Mesendoderm (in vitro differentiated cells): ENCODE data around the gene SLC6A1.

Experiments
- DNase-seq: peaks from one replicate; pipeline ENCODE4 v3.0.0; 2013
- H2AK5ac ChIP-seq: 2 replicates; pipeline ENCODE4 v1.6.1; 2013; ENCODE audit warnings: low read length, inconsistent platforms
- H2BK120ac ChIP-seq: 2 replicates; pipeline ENCODE4 v1.6.1; 2013; ENCODE audit warnings: low read depth, mild to moderate bottlenecking, low read length, moderate library complexity, mixed read lengths
- H2BK15ac ChIP-seq: replicated peaks from 2 replicates; pipeline ENCODE4 v1.6.1; 2013; ENCODE audit warnings: low read depth, mild to moderate bottlenecking, moderate library complexity
- H2BK5ac ChIP-seq: 2 replicates; pipeline ENCODE4 v1.6.1; 2013; ENCODE audit warnings: low read length, inconsistent platforms
- H3K18ac ChIP-seq: 2 replicates; pipeline ENCODE4 v1.6.1; 2013; ENCODE audit warnings: mild to moderate bottlenecking, low read length, mixed read lengths
- H3K23ac ChIP-seq: one replicate; pipeline ENCODE4 v1.6.1; 2013; ENCODE audit warnings: low read length
- H3K27ac ChIP-seq: 2 replicates; pipeline ENCODE4 v1.5.1; 2013; ENCODE audit warnings: low read depth, mild to moderate bottlenecking, inconsistent platforms, low read length, moderate library complexity
- H3K27me3 ChIP-seq: 2 replicates; pipeline ENCODE4 v1.6.1; 2013; ENCODE audit warnings: low read length, control low read depth, mild to moderate bottlenecking, inconsistent platforms; ENCODE audit not compliant: insufficient read depth, poor library complexity
- H3K36me3 ChIP-seq: 2 replicates; pipeline ENCODE4 v1.6.1; 2013; ENCODE audit warnings: low read length, inconsistent platforms; ENCODE audit not compliant: control insufficient read depth, insufficient read depth
- H3K4ac ChIP-seq: one replicate; pipeline ENCODE4 v1.6.1; 2013; ENCODE audit warnings: low read depth, mild to moderate bottlenecking, low read length, moderate library complexity
- H3K4me1 ChIP-seq: 2 replicates; pipeline ENCODE4 v1.6.1; 2013; ENCODE audit warnings: low read depth, low read length, inconsistent platforms; ENCODE audit not compliant: control insufficient read depth
- H3K4me2 ChIP-seq: 2 replicates; pipeline ENCODE4 v1.6.1; 2013; ENCODE audit warnings: low read length
- H3K4me3 ChIP-seq: 2 replicates; pipeline ENCODE4 v1.5.1; 2013; ENCODE audit warnings: mild to moderate bottlenecking, low read length
- H3K56ac ChIP-seq: one replicate; pipeline ENCODE4 v1.6.1; 2013; ENCODE audit warnings: low read length
- H3K79me1 ChIP-seq: 2 replicates; pipeline ENCODE4 v1.6.1; 2013; ENCODE audit warnings: low read length, inconsistent platforms
- H3K79me2 ChIP-seq: 2 replicates; pipeline ENCODE4 v1.6.1; 2013; ENCODE audit warnings: mild to moderate bottlenecking, low read length; ENCODE audit not compliant: control insufficient read depth, insufficient read depth
- H3K9ac ChIP-seq: 2 replicates; pipeline ENCODE4 v1.6.1; 2013; ENCODE audit warnings: low read length, inconsistent platforms
- H4K5ac ChIP-seq: one replicate; pipeline ENCODE4 v1.6.1; 2013; ENCODE audit warnings: low read length
- H4K8ac ChIP-seq: one replicate; pipeline ENCODE4 v1.6.1; 2013; ENCODE audit warnings: low read depth, mild to moderate bottlenecking, control low read depth, low read length, moderate library complexity
- WGBS: extraction: QIAGEN DNeasy Blood & Tissue Kit; methylation state at CpG from one replicate; pipeline ENCODE4 v1.1.7; 2013; ENCODE audit warnings: low lambda C conversion rate, missing lambda C conversion rate; ENCODE audit not compliant: insufficient coverage; ENCODE audit errors: extremely low coverage; 5-methylcytosine and 5-hydroxymethylcytosine counted together

SLC6A1 gene

DNA sequence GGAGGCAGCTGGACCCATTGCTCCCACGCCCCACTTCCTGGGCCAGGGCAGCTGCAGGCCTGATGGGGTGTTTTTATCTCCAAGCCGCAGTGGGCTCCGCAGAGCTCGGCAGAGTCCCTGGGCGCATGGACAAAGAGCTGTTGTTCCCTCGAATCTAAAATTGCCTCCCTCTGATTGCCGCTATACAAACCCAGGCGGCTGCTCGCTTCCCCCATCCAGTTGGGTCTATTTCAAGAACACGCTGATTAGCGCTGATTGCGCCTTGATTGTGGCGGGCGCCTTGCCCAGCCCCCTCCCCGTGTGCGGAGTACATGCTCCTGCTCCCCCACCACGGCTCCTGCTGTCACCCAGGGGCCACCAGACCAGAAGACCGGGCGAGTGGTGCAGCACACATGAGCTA lies 43.4 kb upstream of the SLC6A1 start:
- Histone ChIP-seq H3K79me1 (no peaks in the 10 kb centered on the region), H3K4me1 (no peaks in the 10 kb centered on the region), H3K36me3 (no peaks in the 10 kb centered on the region), H3K18ac (no peak overlapping the region), H2BK120ac (no peak overlapping the region), H3K4me2 (no peak overlapping the region), H4K8ac (no peak overlapping the region), H3K9ac (no peak overlapping the region), H2BK5ac (no peak overlapping the region), H3K27ac (no peak overlapping the region), H3K79me2 (no peaks in the 10 kb centered on the region), H4K5ac (no peak overlapping the region), H2AK5ac (no peak overlapping the region), H2BK15ac (no peak overlapping the region), H3K27me3 (no peaks in the 10 kb centered on the region), H3K56ac (no peak overlapping the region), H3K4me3 (no peak overlapping the region), H3K23ac (no peak overlapping the region), H3K4ac (no peak overlapping the region)
- WGBS = no CpG with 5 or more reads among the region's 19 CpGs
- DNase-seq = no peak

DNA sequence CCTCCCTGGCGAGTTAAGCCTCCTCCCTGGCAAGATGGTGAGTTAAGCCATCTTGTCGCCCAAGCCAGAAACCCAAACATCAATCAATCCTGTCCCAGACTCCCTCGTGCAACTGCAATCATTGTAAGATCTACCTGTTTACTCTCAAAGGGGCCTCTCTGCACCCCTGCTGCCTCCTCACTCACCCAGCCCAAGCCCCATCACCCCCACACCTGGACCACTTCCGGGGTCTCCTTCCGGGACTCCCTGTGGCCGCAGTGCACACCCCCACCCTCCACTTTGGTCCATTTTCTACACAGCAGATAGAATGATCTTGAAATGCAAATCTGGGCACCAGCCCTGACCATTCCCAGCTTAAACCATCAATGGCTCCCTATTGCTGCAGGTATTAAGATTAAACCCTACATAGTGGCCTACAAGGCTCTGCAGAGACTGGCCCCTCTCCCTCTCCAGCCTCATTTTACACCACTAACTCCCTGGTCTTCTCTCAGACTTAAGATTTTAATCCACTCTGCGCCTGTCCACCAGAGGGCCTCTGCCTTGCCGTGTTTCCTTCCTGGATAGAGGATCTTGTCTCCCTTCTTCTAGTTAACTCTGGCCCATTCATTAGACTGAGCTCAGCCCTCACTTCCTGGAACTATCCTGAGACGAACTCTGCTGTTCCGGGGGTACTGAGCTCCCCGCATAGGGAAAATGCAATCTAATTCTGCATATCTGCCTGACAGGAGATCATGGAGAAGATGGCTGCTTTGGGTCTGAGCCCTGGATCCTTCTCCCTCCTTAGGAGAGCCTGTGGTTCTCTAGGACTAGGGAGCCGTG lies 41.9 kb upstream of the SLC6A1 start:
- Histone ChIP-seq H3K56ac (no peak overlapping the region), H3K4ac (no peak overlapping the region), H2BK15ac (no peak overlapping the region), H3K4me3 (no peak overlapping the region), H3K27me3 (no peaks in the 10 kb centered on the region), H3K79me2 (no peaks in the 10 kb centered on the region), H4K8ac (no peak overlapping the region), H4K5ac (no peak overlapping the region), H2BK5ac (no peak overlapping the region), H3K36me3 (no peaks in the 10 kb centered on the region), H3K9ac (no peak overlapping the region), H3K79me1 (no peaks in the 10 kb centered on the region), H3K4me2 (no peak overlapping the region), H2AK5ac (no peak overlapping the region), H3K4me1 (no peaks in the 10 kb centered on the region), H2BK120ac (no peak overlapping the region), H3K18ac (no peak overlapping the region), H3K27ac (no peak overlapping the region), H3K23ac (no peak overlapping the region)
- no CpG with 5 or more reads among the region's 12 CpGs for WGBS
- peak; percentile 69 for DNase-seq

DNA sequence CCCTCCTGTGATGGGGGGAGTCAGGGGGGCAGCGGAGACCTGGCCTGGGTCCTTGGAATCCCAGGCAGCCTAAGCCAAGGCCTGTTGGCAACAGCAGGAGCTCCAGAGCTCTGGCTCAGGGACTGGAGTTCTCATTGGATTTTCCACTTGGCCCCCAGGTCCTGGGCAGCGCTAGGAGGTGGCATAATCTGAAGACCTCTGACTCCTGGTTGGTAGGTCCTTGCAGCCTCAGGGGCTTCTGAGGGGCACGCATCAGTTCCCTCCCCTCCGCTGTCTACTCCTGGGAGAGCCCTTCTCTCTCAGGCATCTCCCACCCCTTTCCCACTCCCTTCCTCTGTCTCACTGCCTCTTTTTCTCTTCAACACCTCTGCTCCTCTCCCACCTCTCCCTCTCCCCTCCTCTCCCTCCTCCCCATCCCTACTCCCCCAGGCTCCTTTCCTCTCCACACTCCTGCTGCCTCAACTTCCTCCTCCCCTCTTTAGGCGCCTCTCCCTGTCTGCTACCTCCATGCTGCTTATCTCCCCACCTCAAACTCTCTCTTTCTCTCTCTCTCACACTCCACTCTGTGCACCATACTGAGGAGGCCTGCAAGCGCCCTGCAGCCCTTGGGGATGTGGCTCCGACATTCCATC lies 41.1 kb upstream of the SLC6A1 start:
- no peak overlapping the region for H4K8ac ChIP-seq
- no peak overlapping the region for H3K18ac ChIP-seq
- H3K79me2 ChIP-seq = no peaks in the 10 kb centered on the region
- H3K27me3 ChIP-seq = no peaks in the 10 kb centered on the region
- H3K4me1 ChIP-seq = no peaks in the 10 kb centered on the region
- no peak overlapping the region for H2BK120ac ChIP-seq
- no CpG with 5 or more reads among the region's 7 CpGs for WGBS
- no peak overlapping the region for H3K27ac ChIP-seq
- H2AK5ac ChIP-seq = no peak overlapping the region
- H4K5ac ChIP-seq = no peak overlapping the region
- H3K4me2 ChIP-seq = no peak overlapping the region
- H3K4me3 ChIP-seq = no peak overlapping the region
- no peaks in the 10 kb centered on the region for H3K79me1 ChIP-seq
- no peak for DNase-seq
- H2BK5ac ChIP-seq = no peak overlapping the region
- H3K9ac ChIP-seq = no peak overlapping the region
- no peak overlapping the region for H2BK15ac ChIP-seq
- no peak overlapping the region for H3K23ac ChIP-seq
- no peak overlapping the region for H3K56ac ChIP-seq
- H3K36me3 ChIP-seq = no peaks in the 10 kb centered on the region
- H3K4ac ChIP-seq = no peak overlapping the region

DNA sequence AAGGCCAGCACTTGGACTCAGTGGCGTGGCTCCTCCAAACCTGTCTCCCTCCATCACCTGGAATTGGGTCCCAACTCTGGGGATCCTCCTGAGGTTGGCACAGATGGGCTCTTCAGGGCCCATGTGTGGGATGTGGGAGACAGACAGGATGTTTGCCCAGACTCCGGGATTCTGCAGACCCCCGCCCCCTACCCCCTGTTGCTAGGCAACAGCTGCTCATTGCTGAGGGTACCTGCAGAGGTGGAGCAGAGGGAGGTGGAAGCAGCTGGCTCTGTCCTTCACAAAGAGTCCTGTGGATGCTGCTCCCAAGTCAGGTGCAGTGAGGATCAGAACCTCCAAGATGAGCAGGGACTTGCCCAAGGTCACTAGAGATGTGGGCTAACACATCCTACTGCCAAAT lies 40.0 kb upstream of the SLC6A1 start:
- no peaks in the 10 kb centered on the region for H3K4me1 ChIP-seq
- no peak overlapping the region for H3K9ac ChIP-seq
- no peak overlapping the region for H3K23ac ChIP-seq
- H3K4me2 ChIP-seq = no peak overlapping the region
- no peak overlapping the region for H2BK15ac ChIP-seq
- no peak overlapping the region for H3K4ac ChIP-seq
- no peak overlapping the region for H3K27ac ChIP-seq
- H3K36me3 ChIP-seq = no peaks in the 10 kb centered on the region
- H2BK120ac ChIP-seq = no peak overlapping the region
- no peaks in the 10 kb centered on the region for H3K79me2 ChIP-seq
- no peak for DNase-seq
- no peak overlapping the region for H3K56ac ChIP-seq
- H3K79me1 ChIP-seq = no peaks in the 10 kb centered on the region
- H4K8ac ChIP-seq = no peak overlapping the region
- H3K4me3 ChIP-seq = no peak overlapping the region
- H4K5ac ChIP-seq = no peak overlapping the region
- H2BK5ac ChIP-seq = no peak overlapping the region
- H3K18ac ChIP-seq = no peak overlapping the region
- WGBS = no CpG with 5 or more reads among the region's 3 CpGs
- H2AK5ac ChIP-seq = no peak overlapping the region
- no peaks in the 10 kb centered on the region for H3K27me3 ChIP-seq

DNA sequence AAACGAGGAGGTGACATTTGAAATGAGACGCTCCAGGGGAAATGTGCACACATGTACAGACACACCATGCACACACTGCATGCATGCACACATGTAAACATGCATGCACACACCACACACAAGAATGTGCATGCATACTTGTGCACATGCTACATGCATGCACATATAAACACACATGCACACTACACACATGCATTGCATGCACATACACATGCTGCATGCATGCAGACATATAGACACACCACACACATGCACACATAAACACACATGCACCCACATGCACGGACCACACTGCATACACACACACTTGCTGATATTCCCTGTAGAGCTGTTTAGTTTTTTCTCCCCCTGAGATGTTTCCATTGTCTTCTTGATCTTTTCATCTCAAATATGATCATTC lies 37.8 kb upstream of the SLC6A1 start:
- no peak overlapping the region for H3K18ac ChIP-seq
- H3K79me1 ChIP-seq = no peaks in the 10 kb centered on the region
- H3K79me2 ChIP-seq = no peaks in the 10 kb centered on the region
- WGBS = no CpG with 5 or more reads among the region's 3 CpGs
- no peak overlapping the region for H3K4ac ChIP-seq
- no peak overlapping the region for H2BK120ac ChIP-seq
- no peak overlapping the region for H3K27ac ChIP-seq
- H3K4me2 ChIP-seq = no peak overlapping the region
- H2BK5ac ChIP-seq = no peak overlapping the region
- H2BK15ac ChIP-seq = no peak overlapping the region
- H3K4me1 ChIP-seq = no peaks in the 10 kb centered on the region
- no peak overlapping the region for H3K9ac ChIP-seq
- no peaks in the 10 kb centered on the region for H3K36me3 ChIP-seq
- H3K4me3 ChIP-seq = no peak overlapping the region
- no peak for DNase-seq
- H3K56ac ChIP-seq = no peak overlapping the region
- H3K23ac ChIP-seq = no peak overlapping the region
- no peak overlapping the region for H4K5ac ChIP-seq
- H3K27me3 ChIP-seq = no peaks in the 10 kb centered on the region
- H4K8ac ChIP-seq = no peak overlapping the region
- H2AK5ac ChIP-seq = no peak overlapping the region
